ENCODE measurements around the gene TTN. TPM values are rescaled to one million over a fixed set of nuclear protein-coding genes. Genes with fewer than 3 reads are reported as not detected.

TTN gene
- total and polyA plus RNA-seq, 10 of the 15 experiments (the other 5 are each of a cell fraction or from before 2014, with no cell fraction given) = 0.15 to 9.0 (median 1.8) TPM

- TF ChIP-seq EZH2 (IDR thresholded peaks at IDR 0.05; ENCODE audit: borderline replicate concordance, control insufficient read depth, low read depth, low read length) (no peak), NFYA (IDR thresholded peaks at IDR 0.05; ENCODE audit: borderline replicate concordance, low read depth, low read length) (no peak), SREBF2 (IDR thresholded peaks at IDR 0.05; ENCODE audit: low read length) (no peak), SMARCA5 (IDR thresholded peaks at IDR 0.05) (no peak), KDM1A (IDR thresholded peaks at IDR 0.05; ENCODE audit: borderline replicate concordance) (no peak), PAX8 (IDR thresholded peaks at IDR 0.05) (no peak), PAX5 (IDR thresholded peaks at IDR 0.05; ENCODE audit: borderline replicate concordance, low read depth, low read length) (0 out of 2 replicates have a peak, but pooled peaks have one; percentile 32), EP300 (IDR thresholded peaks at IDR 0.05; ENCODE audit: borderline replicate concordance in 1 of 2, control insufficient read depth in 1 of 2, low read depth in 2 of 2, low read length in 2 of 2) (no peak), CEBPB (IDR thresholded peaks at IDR 0.05; ENCODE audit: borderline replicate concordance in 1 of 2, low read depth in 2 of 2, low read length in 2 of 2) (no peak), ZBED1 (IDR thresholded peaks at IDR 0.05; ENCODE audit: borderline replicate concordance) (no peak), SUPT20H (IDR thresholded peaks at IDR 0.05; ENCODE audit: borderline replicate concordance, control insufficient read depth, low read depth, low read length) (no peak), KLF5 (IDR thresholded peaks at IDR 0.05; ENCODE audit: partially characterized antibody) (no peak), GABPA (IDR thresholded peaks at IDR 0.05; ENCODE audit: low read depth) (peak; percentile 55; the same call in 1 of the 2 replicates), NRF1 (conservative IDR thresholded peaks at IDR 0.05; ENCODE audit: low read depth, low read length) (peak; percentile 36), RELB (IDR thresholded peaks at IDR 0.05; ENCODE audit: low read depth) (no peak)
- TF ChIP-seq, protein P1, sequence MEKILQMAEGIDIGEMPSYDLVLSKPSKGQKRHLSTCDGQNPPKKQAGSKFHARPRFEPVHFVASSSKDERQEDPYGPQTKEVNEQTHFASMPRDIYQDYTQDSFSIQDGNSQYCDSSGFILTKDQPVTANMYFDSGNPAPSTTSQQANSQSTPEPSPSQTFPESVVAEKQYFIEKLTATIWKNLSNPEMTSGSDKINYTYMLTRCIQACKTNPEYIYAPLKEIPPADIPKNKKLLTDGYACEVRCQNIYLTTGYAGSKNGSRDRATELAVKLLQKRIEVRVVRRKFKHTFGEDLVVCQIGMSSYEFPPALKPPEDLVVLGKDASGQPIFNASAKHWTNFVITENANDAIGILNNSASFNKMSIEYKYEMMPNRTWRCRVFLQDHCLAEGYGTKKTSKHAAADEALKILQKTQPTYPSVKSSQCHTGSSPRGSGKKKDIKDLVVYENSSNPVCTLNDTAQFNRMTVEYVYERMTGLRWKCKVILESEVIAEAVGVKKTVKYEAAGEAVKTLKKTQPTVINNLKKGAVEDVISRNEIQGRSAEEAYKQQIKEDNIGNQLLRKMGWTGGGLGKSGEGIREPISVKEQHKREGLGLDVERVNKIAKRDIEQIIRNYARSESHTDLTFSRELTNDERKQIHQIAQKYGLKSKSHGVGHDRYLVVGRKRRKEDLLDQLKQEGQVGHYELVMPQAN (conservative IDR thresholded peaks at IDR 0.05) = peak; percentile 88
- TF ChIP-seq, protein P2, sequence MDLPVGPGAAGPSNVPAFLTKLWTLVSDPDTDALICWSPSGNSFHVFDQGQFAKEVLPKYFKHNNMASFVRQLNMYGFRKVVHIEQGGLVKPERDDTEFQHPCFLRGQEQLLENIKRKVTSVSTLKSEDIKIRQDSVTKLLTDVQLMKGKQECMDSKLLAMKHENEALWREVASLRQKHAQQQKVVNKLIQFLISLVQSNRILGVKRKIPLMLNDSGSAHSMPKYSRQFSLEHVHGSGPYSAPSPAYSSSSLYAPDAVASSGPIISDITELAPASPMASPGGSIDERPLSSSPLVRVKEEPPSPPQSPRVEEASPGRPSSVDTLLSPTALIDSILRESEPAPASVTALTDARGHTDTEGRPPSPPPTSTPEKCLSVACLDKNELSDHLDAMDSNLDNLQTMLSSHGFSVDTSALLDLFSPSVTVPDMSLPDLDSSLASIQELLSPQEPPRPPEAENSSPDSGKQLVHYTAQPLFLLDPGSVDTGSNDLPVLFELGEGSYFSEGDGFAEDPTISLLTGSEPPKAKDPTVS (IDR thresholded peaks at IDR 0.05; ENCODE audit: low read depth, low read length) = no peak
- TF ChIP-seq, protein P3, sequence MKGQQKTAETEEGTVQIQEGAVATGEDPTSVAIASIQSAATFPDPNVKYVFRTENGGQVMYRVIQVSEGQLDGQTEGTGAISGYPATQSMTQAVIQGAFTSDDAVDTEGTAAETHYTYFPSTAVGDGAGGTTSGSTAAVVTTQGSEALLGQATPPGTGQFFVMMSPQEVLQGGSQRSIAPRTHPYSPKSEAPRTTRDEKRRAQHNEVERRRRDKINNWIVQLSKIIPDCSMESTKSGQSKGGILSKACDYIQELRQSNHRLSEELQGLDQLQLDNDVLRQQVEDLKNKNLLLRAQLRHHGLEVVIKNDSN (IDR thresholded peaks at IDR 0.05; ENCODE audit: borderline replicate concordance, extremely low read length, insufficient read depth, low read depth, low read length) = no peak
These were observed 326.7 kb downstream of the TTN start, which contains the start of gene PLEKHA3 (continued) for GRCh38 chr2:178480227-178481181.

Data from GM12878 (cell line).